Fibroblast of lung (primary cell): ENCODE measurements around the gene ZNF284. TPM values are rescaled to one million over a fixed set of nuclear protein-coding genes. Genes with fewer than 3 reads are reported as not detected.

Source experiments
- DNase-seq, 2 donors: peaks; one replicate each; pipeline versions ENCODE4 v3.0.0 to v3.0.0-alpha.2; 2010; ENCODE audit warnings: low read depth in 2 of 2
- H2AFZ ChIP-seq: 2 replicates; pipeline ENCODE4 v1.5.1; 2012; ENCODE audit warnings: low read length, control low read depth, inconsistent platforms
- H3K27ac ChIP-seq: 2 replicates; pipeline ENCODE4 v1.5.1; 2011; ENCODE audit warnings: low read length, control low read depth; ENCODE audit not compliant: insufficient read depth
- H3K27me3 ChIP-seq: 2 replicates; pipeline ENCODE4 v1.5.1; 2011; ENCODE audit warnings: mild to moderate bottlenecking, low read length; ENCODE audit not compliant: control insufficient read depth, insufficient read depth
- H3K36me3 ChIP-seq: 2 replicates; pipeline ENCODE4 v1.5.1; 2011; ENCODE audit warnings: low read length; ENCODE audit not compliant: control insufficient read depth, insufficient read depth
- H3K4me1 ChIP-seq: 2 replicates; pipeline ENCODE4 v1.5.1; 2011; ENCODE audit warnings: low read length; ENCODE audit not compliant: control insufficient read depth, insufficient read depth; ENCODE audit errors: extremely low read depth
- H3K4me2 ChIP-seq: 2 replicates; pipeline ENCODE4 v1.5.1; 2011; ENCODE audit warnings: low read length, control low read depth; ENCODE audit not compliant: insufficient read depth; ENCODE audit errors: extremely low read depth
- H3K4me3 ChIP-seq, 4 experiments: fragments of 200-600 bp in 1 of 4; sonication (generic) in 1 of 4; replicated peaks in 1 of 4; 2 replicates each; pipeline ENCODE4 v1.5.1; 2011 to 2016; ENCODE audit warnings: low read length in 4 of 4, low read depth in 3 of 4, mild to moderate bottlenecking in 3 of 4, control low read depth in 2 of 4, inconsistent platforms in 1 of 4, mixed read lengths in 1 of 4; ENCODE audit not compliant: insufficient read depth in 1 of 4; ENCODE audit errors: control extremely low read depth in 1 of 4
- H3K79me2 ChIP-seq: 2 replicates; pipeline ENCODE4 v1.5.1; 2012; ENCODE audit warnings: mild to moderate bottlenecking, low read length, inconsistent platforms; ENCODE audit not compliant: control insufficient read depth, insufficient read depth
- H3K9ac ChIP-seq: 2 replicates; pipeline ENCODE4 v1.5.1; 2011; ENCODE audit warnings: mild to moderate bottlenecking, low read length, control low read depth; ENCODE audit not compliant: insufficient read depth
- H3K9me3 ChIP-seq: 2 replicates; pipeline ENCODE4 v1.5.1; 2012; ENCODE audit warnings: low read depth, low read length; ENCODE audit not compliant: control insufficient read depth, insufficient read depth
- H4K20me1 ChIP-seq: 2 replicates; pipeline ENCODE4 v1.5.1; 2011; ENCODE audit warnings: low read length; ENCODE audit not compliant: control insufficient read depth, insufficient read depth; ENCODE audit errors: extremely low read depth
- EZH2 ChIP-seq: IDR thresholded peaks from 2 replicates; pipeline ENCODE4 v1.5.1; 2012; ENCODE audit warnings: low read length, control low read depth, mild to moderate bottlenecking; ENCODE audit errors: missing control alignments
- polyA plus RNA-seq, 2 donors: library from polyadenylated mRNA; depleted of rRNA in 1 of 2; stranded (reverse) in 1 of 2; unstranded in 1 of 2; fragments of >200 nt; gene quantifications; 2 replicates each; pipeline ENCODE4 v1.2.1, GENCODE V29; 2011 to 2012; ENCODE audit warnings: missing spikeins in 1 of 2
- total RNA-seq: library from RNA; depleted of rRNA; stranded (reverse); fragments of >200 nt; gene quantifications from 2 replicates; pipeline ENCODE4 v1.2.1, GENCODE V29; 2014
- TF ChIP-seq, protein P1 (sequence below), 2 donors: IDR thresholded peaks in 1 of 2; conservative IDR thresholded peaks in 1 of 2; 1 replicate in 1 of 2; 2 replicates in 1 of 2; pipeline ENCODE4 v1.5.1; 2011 to 2012; ENCODE audit warnings: low read length in 2 of 2, control low read depth in 1 of 2, inconsistent platforms in 1 of 2, low read depth in 1 of 2, mild to moderate bottlenecking in 1 of 2

Gene ZNF284
- total and polyA plus RNA-seq, 2 donors (not counting 1 experiment from before 2014, with no cell fraction given): 2.7 to 4.0 TPM

- no peaks in the 10 kb centered on the region for H3K79me2 ChIP-seq
- DNase-seq: peak in 1 of 2 donors; percentile 2
- H2AFZ ChIP-seq: peak overlapping the region; percentile 96
- peak overlapping the region; percentile 95 for H3K4me2 ChIP-seq
- peaks cover 2% of the 10 kb centered on the region for H3K36me3 ChIP-seq
- H3K27ac ChIP-seq: no peak overlapping the region
- H3K27me3 ChIP-seq: peaks cover 2% of the 10 kb centered on the region
- H4K20me1 ChIP-seq: no peaks in the 10 kb centered on the region
- no peaks in the 10 kb centered on the region for H3K4me1 ChIP-seq
- TF ChIP-seq, protein P1, sequence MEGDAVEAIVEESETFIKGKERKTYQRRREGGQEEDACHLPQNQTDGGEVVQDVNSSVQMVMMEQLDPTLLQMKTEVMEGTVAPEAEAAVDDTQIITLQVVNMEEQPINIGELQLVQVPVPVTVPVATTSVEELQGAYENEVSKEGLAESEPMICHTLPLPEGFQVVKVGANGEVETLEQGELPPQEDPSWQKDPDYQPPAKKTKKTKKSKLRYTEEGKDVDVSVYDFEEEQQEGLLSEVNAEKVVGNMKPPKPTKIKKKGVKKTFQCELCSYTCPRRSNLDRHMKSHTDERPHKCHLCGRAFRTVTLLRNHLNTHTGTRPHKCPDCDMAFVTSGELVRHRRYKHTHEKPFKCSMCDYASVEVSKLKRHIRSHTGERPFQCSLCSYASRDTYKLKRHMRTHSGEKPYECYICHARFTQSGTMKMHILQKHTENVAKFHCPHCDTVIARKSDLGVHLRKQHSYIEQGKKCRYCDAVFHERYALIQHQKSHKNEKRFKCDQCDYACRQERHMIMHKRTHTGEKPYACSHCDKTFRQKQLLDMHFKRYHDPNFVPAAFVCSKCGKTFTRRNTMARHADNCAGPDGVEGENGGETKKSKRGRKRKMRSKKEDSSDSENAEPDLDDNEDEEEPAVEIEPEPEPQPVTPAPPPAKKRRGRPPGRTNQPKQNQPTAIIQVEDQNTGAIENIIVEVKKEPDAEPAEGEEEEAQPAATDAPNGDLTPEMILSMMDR (conservative IDR thresholded peaks at IDR 0.05 in 1 of 2, IDR thresholded peaks at IDR 0.05 in 1 of 2; ENCODE audit: low read depth in 1 of 2, low read length in 2 of 2): no peak
- no peak for TF ChIP-seq EZH2
- H3K9me3 ChIP-seq: no peaks in the 10 kb centered on the region
- no peak overlapping the region for H3K9ac ChIP-seq
- peak overlapping the region; percentile 65 to 94 (median 84) for H3K4me3 ChIP-seq
Observed at GRCh38 chr19:44050740-44051649, 21.0 kb upstream of the ZNF284 start.

- H3K79me2 ChIP-seq: no peaks in the 10 kb centered on the region
- peak; percentile 93 to 94 for DNase-seq
- H3K27ac ChIP-seq: peak within 1 kb of the TSS; percentile 54
- peak within 1 kb of the TSS; percentile 65 to 94 (median 84) for H3K4me3 ChIP-seq
- H4K20me1 ChIP-seq: no peaks in the 10 kb centered on the region
- TF ChIP-seq EZH2: no peak
- TF ChIP-seq, protein P1 (conservative IDR thresholded peaks at IDR 0.05 in 1 of 2, IDR thresholded peaks at IDR 0.05 in 1 of 2; ENCODE audit: low read depth in 1 of 2, low read length in 2 of 2): no peak
- H2AFZ ChIP-seq: peak within 1 kb of the TSS; percentile 98
- peak within 1 kb of the TSS; percentile 74 for H3K9ac ChIP-seq
- peak within 1 kb of the TSS; percentile 95 for H3K4me2 ChIP-seq
- H3K27me3 ChIP-seq: peaks cover 2% of the 10 kb centered on the region
- no peaks in the 10 kb centered on the region for H3K9me3 ChIP-seq
- peaks cover 2% of the 10 kb centered on the region for H3K36me3 ChIP-seq
- no peaks in the 10 kb centered on the region for H3K4me1 ChIP-seq
Observed at GRCh38 chr19:44051650-44052402, 20.1 kb upstream of the ZNF284 start, which contains the start of gene ZNF223. ZNF223 (plus strand) TSS chr19:44052036; CDS start chr19:44055177, 3,141 bp downstream.

- Histone ChIP-seq H3K4me2 (no peak overlapping the region), H3K4me3 (no peak overlapping the region), H3K27ac (no peak overlapping the region), H3K9ac (no peak overlapping the region), H3K9me3 (no peaks in the 10 kb centered on the region), H2AFZ (no peak overlapping the region), H3K79me2 (no peaks in the 10 kb centered on the region), H4K20me1 (no peaks in the 10 kb centered on the region), H3K27me3 (no peaks in the 10 kb centered on the region), H3K36me3 (peaks cover 4% of the 10 kb centered on the region), H3K4me1 (no peaks in the 10 kb centered on the region)
- TF ChIP-seq, protein P1 (conservative IDR thresholded peaks at IDR 0.05 in 1 of 2, IDR thresholded peaks at IDR 0.05 in 1 of 2; ENCODE audit: low read depth in 1 of 2, low read length in 2 of 2): no peak
- no peak for TF ChIP-seq EZH2
- no peak for DNase-seq
Observed at GRCh38 chr19:44055870-44056269, 16.1 kb upstream of the ZNF284 start.
